HG02943 (cell line): ENCODE data around the gene C12orf75.
"Not testable (repeated sequence)": the region's sequence is repeated elsewhere in the genome, so short reads cannot be mapped to it uniquely, and the experiment has no call there.

Source experiments
- ATAC-seq: cut with Tn5 transposase; IDR thresholded peaks from one replicate; pipeline ENCODE4 v1.9.1; 2021; ENCODE audit warnings: mild to moderate bottlenecking, low read depth, moderate library complexity; ENCODE audit not compliant: unreplicated experiment

Gene C12orf75

DNA sequence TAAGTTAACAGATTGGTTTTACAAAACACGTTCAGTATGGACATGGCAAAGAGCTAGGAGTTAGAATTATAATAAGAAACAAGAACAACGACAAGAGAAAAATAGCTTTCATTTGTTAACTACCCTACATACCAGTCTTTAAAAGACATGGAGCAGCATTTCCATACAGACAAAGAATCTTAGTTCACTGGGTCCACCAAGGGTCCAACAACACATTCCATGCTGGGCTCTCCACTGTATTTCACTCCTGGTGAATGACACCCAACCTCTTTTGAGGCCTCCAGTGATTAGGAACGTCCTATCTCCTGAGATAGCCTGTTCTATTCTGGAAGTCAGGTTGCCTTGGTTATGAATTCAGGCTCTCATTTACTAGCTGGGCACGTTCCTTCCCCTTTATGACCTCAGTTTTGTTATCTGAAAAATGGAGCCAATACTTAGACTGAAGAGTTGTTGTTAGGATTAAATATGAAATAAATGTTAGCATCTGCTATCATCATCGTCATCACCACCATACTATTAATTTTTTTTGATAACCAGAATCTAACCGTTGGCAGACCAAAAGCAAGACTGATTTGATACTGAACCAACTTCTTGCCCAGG is 37.7 kb downstream of the C12orf75 start:
- no peak for ATAC-seq

DNA sequence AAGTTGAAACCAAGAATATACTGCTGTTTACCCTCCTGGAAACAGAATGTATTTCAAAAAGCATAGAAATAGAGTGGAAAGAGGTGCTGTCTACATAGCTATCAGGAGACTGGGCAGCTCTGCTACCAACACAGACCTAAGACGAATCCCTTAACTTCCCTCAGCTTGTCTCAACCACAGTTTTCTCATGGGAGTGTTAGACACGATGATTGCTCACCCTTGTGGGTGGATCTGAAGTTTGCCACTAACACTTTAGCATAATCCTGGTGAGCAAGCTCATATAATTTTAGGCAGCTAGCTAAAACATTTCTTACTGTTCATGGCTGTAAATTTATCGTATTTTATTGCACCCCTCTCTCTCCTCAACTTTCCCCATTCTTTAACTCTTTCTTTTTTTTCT is 38.5 kb downstream of the C12orf75 start:
- ATAC-seq, result no peak

DNA sequence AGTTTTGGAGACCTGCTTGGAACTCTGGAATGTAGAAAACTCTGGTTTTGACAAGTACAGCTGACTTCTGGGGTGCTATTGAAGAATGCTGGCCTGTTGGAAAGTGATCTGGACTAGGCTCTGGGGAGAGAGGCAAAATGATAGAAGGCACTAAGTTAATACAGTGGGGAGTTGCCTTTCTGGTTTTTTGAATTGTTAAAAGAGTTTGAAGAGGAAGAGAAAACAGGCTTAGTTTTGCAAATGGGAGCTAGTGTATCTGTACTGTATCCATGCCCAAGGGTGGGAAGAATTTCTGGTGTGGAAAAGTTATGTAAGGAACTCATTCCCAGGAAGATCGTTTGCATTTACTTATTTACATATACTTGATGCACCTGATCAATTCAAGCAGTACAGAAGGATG is 43.8 kb downstream of the C12orf75 start:
- ATAC-seq, result no peak

DNA sequence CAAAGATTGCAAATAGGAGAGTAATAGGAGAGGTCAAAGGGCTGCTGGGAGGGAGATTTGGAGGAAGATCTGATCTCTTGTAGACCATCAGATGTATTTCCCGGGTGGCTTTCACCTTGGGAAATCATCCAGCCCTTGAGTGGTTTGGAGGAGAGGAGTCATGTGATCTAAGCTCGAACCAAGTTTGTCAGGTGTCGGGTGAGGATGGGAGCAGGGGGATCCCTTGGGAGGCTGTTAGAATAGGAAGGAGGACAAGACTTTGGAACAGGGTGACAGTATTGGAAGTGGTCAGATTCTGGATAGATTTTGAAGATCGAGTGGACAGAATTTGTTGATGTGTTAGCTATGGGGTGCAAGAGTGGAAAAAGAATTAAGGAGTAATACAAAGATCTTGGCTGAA is 46.6 kb downstream of the C12orf75 start:
- no peak for ATAC-seq

DNA sequence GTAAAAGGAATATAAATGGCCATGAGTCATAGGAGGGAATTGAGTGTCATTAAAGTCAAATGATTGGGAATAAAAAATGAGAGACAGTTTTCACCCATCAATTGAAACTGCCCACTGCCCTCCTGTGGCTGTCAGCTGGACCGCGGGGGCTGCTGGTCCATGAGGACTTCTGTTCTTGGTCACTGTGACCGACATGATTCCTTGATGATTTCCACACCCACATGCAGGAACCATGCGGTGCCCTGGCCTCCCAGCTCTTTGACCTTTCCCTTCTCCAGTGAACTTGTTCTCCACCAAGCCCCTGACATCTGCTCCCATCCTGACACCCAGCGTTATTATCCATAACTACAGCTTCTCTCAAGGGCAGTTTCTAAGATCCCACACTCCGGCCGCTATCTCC is 48.4 kb downstream of the C12orf75 start:
- ATAC-seq, result no peak

DNA sequence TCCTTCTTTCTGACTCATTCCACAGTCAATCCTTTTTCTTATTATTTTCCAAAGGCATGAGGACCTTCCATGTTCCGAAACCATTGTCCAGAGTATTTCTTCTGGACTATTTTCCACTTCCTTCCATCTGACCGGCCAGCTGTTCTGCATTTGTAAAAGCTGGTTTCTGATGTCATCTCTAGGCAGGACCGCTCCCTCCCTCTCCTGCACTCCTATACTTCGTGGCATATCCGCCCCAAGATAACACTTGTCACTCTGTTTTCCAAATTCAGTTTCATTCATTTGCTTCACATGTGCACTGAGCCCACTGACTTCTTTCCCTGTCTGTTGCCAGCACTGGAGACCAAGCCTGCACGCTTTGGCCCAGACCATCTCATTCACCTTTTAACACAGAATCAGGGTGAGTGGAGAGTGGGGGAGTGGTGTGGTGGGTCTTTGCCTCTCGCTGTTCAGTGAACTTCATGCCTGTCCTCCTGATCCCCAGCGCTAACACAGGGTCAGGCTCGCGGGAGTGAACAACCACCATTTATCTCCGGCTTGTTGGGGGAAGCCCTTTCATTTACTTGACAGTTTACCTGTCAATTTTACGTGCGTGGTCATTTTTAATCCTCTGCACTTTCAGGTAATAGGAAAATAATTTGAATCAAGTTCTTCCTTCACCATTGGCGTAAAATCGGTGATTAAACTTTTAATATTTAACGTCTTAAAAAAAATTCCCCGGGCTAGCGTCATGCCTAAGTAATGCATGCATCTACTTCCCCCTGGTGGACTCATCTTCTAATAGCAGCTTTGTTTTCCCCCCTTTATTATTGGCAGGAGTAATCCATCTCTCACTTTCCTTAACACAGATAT is 52.5 kb downstream of the C12orf75 start:
- no peak for ATAC-seq

DNA sequence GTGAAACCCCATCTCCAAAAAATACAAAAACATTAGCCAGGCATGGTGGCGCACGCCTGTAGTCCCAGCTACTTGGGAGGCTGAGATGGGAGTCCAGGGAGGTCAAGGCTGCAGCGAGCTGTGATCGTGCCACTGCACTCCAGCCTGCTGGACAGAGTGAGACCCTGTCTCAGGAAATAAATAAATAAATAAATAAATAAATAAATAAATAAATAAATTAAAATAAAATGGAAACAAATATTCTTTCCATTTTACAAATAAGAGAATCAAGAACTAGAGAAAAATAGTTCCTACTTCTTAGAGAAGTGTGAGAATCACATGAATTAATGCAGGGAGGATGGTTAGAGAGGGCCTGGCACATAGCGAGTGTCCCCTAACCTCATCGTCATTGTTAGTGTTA is 53.7 kb downstream of the C12orf75 start:
- ATAC-seq, result no peak

DNA sequence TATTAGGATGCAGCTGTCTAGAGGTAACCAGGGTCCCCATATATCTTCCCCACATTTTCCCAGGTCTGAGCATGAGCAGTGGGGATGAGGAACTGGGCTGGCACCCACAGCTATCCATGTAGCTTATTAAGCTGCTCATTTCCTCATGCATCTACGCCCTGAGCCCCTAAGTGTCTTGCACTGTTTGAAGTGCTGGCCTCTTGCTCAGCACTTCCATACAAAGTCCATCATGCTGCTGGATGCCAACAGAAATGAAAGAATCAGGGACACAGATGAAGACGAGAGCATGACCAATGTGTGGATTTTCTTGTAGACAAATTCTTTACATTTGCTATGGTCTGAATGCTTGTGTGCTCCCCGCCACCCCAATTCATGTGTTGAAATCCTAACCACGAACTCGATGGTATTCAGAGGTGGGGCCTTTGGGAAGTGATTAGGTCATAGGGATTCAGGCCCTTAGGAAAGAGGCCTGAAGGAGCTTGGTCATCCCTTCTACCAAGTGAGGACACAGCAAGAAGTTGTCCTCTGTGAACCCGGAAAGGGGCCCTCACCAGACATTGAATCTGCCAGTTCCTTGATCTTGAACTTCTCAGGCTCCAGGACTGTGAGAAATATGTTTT is 54.5 kb downstream of the C12orf75 start:
- no peak for ATAC-seq

DNA sequence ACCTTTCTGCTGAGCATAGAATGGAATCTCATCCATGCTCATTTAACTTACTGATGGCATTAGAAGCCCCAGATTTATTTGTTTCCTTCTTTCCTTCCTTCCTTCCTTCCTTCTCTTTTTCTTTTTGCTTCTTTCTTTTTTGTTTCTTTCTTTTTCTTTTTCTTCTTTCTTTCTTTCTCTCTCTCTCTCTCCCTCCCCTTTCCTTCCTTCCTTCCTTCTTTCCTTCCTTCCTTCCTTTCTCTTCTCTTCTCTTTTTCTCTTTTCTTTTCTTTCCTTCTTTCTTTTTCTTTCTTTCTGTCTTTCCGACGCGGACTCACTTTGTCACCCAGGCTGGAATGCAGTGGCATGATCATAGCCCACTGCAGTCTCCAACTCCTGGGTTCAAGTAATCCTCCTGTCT is 55.9 kb downstream of the C12orf75 start:
- ATAC-seq, result no peak

DNA sequence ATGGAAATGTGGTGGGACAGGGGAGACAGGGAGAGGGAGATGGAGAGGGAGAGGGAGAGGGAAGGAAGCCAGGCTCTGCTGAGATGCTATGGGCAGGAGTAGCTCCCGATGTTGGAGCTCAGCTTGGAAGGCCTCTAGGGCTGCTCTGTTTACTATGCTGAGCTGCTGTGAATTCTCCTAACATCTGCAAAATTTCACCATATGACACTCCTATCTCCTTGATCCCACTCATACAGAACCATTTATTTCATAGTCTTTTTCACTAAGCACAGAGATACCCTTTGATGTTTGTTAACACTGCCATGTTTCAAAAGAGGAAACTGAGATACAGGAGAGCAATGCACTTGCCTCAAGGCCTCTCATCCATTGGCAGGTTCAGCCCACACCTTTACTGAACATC is 60.7 kb downstream of the C12orf75 start:
- no peak for ATAC-seq

DNA sequence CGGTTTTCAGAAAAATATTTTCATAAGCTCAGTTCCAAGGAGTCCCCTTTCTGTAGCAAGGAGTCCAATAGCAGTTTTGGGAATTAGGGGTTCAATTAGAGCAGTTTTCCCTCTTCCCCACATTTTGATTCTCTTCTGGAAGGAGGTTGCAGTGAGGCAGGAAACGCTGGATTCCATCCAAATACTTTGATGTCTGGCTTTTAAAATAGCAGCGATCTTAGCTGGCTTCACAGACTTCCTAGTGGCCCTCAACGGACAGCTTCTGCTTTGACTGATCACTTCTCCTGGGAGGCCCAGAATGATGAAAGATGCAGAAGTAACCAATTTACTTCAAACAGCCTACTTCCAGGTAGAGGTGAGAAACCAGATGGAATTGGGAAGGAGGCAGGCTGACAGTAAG is 63.1 kb downstream of the C12orf75 start:
- ATAC-seq, result no peak

DNA sequence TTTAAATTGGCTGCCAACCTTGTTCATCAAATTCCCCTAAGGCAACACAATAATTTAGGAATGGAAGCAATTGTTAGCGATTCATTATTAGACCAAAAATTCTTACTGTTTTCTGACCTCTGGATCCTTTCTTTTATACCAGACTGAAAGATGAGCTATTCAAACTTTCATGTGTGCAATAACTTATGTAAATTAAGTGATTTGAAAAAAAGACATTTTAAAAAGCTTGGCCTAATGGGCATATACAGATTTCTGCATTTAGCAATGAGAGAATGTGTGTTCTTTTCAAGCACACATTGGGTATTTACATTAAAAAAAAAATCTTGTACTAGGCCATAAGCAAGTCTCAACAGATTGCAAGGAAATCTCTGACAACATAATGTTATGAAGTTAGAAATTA is 65.5 kb downstream of the C12orf75 start:
- no peak for ATAC-seq

DNA sequence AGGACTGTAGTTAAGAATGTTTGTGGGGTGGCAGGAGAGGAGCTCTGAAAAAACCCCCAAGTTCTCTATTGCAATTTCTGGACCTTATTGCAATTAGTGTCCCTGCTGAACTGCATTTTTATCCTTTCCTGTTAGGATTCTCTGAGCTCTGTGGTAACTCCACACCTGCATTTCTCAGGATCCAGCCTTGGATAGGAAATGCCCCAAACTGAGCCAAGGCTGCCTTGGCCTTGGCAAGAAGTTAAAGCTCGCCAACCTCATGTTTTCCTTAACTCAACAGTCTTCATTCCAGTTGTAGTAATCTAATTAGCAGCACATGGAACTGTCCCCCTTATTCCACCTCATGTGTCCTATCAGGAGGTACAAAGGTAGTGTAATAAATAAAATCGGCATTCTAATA is 66.5 kb downstream of the C12orf75 start:
- no peak for ATAC-seq

DNA sequence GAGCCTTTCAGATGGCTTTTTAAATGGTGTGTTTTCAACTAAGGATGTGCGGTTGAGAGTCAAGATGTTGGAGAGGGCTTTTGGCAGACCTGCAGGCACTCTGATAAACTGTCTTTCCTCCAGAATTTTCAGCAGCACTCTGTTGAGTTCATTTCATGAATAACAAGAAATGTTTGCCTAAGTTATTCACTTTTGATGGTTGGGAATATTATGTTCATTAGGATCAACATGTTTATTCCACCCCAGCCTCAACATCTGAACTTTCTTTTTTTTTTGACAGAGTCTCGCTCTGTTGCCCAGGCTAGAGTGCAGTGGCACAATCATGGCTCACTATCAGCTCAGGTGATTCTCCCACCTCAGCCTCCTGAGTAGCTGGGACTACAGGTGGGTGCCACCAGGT is 68.4 kb downstream of the C12orf75 start:
- no peak for ATAC-seq

DNA sequence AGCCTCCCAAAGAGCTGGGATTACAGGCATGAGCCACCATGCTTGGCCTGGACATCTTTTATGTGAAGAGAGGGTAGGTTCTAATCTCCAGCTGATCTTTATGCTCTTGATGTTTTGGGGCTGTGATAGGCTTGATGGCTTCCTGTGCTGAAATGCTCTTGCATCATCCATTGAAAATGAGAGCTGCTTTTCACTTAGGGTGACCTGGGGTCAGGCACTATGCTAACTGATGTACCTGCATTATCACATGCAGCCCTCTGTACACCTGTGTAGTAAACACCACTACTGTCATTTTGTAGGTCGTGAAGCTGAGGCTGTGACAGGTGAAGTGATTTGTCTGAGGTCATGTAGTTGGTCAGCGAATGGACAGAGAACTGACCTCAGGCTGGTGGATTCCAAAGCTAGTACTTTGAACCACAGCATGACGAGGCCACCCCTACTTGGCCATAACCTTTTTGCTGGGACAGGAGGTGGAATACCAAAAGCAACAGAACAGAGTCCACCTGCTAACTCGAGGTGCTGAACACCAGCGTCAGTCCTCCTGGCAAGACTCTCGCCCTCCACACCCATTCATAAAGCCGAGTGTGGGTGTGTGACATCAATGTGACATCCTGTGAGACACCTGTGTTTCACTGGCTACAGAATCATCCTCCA is 69.1 kb downstream of the C12orf75 start:
- no peak for ATAC-seq

DNA sequence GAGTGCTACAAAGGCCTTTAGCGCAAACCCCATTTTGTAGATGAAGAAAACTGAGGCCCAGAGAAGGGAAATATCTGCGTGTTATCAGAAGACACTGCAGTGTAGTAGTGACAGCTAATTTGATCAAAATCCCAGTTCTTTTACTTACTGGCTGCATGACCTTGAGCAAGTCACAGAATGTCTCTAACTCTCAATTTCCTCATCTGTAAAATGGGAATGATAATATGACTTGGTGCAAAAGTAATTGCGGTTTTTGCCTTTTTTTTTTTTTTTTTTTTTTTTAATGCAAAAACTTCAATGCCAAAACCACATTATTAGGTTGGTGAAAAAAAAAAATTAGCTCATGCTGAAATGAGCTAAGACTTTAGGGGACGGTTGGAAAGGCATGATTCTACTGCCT is 69.7 kb downstream of the C12orf75 start:
- no peak for ATAC-seq

DNA sequence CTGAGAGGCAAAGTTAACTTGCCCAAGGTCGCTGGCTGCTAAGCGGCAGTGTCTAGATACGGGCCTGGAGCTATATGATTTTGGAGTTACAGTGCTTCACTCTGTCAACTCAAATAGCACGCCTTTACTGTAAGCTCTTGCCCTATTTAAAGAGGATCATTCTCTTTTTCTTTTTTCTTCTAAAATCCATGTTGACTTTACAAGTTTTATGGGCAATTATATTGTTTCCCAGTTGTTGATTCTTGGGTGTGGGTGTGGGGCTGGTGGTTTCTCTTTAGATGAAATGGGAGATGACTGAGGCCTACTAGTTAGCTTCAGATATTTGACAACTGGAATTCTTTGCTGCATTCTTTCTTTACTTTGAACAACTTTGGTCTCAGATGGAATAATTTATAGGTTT is 70.7 kb downstream of the C12orf75 start:
- ATAC-seq, result no peak

DNA sequence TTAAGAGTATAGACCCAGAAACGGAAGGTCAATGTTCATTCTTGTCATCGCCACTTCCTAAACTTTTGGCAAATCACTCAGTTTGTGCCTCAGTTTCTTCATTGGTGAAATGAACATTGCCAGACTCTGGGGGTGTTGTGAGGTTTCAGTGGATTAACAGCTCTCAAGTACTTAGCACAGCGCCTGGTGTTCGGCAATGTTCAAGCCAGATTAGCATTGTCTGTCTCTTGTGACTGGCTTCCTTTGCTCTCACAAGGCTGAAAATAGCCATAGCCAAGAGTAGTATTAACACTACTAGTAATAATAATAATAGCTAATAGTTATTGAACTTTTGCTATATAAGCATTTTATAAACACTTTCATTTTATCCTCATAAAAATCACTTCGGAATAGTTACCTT is 71.9 kb downstream of the C12orf75 start:
- no peak for ATAC-seq

DNA sequence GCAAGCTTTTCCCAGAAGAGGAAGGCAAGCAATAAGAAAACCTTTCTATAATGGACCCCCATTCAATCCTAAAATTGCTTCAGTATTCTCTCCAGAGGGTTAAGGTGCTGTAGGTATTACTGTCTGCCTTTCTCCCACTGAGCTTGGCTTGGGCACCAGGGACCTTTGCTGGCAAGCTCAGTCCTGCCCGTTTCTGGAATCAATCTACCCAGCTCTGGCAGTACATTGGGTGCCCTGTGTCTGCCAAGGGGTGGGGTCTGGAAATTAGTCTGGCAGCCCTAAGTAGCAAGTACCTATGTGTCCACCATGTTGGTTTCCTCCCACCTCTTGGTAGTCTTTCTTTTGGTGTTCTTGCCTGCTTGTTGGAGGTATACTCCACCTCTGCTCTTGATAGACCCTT is 72.6 kb downstream of the C12orf75 start:
- no peak for ATAC-seq

DNA sequence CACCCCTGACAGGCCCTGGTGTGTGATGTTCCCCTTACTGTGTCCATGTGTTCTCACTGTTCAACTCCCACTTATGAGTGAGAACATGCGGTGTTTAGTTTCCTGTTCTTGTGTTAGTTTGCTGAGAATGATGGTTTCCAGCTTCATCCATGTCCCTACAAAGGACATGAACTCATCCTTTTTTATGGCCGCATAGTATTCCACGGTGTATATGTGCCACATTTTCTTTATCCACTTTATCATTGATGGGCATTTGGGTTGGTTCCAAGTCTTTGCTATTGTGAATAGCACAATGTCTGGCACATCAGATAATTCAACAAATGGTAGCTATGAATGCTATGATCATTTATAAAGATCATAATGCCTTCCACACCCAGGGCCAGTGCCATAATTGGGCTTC is 73.6 kb downstream of the C12orf75 start:
- ATAC-seq, result not testable (repeated sequence)

DNA sequence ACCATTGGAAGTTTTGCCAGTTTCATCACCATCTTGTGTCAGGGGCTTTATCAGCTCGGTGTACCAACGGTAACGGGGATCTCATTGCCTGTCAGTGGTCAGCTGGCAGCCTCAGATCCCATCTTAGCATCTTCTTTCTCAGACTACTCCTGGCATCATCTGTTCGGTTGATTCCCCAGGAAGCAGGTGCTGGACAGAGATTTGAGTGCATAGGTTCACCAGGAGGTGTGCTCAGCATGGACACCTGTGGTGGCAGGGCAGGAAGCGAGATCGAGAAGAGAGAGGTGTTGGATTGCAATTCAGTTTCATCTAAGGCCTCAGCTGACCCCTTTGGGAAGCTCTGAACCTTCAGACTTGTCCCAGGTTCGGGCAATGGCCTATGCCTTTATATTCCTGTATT is 76.0 kb downstream of the C12orf75 start:
- no peak for ATAC-seq
